A673 (cell line): ENCODE results near the gene KLK4.

Experiments
- EZH2 ChIP-seq: fragments of 200-600 bp; sonication (generic); IDR thresholded peaks from 2 replicates; pipeline ENCODE4 v1.6.1; 2017; ENCODE audit warnings: borderline replicate concordance, low read depth, mild to moderate bottlenecking, mixed read lengths, antibody characterized with exemption, low read length; ENCODE audit not compliant: poor library complexity, severe bottlenecking
- TF ChIP-seq, protein P1 (sequence below): fragments of 300-800, 200-600 bp; sonication (generic); conservative IDR thresholded peaks from 2 replicates; pipeline ENCODE4 v1.5.1; 2017; ENCODE audit warnings: low read depth, mild to moderate bottlenecking, antibody characterized with exemption, low read length, moderate library complexity, mixed read lengths

DNA sequence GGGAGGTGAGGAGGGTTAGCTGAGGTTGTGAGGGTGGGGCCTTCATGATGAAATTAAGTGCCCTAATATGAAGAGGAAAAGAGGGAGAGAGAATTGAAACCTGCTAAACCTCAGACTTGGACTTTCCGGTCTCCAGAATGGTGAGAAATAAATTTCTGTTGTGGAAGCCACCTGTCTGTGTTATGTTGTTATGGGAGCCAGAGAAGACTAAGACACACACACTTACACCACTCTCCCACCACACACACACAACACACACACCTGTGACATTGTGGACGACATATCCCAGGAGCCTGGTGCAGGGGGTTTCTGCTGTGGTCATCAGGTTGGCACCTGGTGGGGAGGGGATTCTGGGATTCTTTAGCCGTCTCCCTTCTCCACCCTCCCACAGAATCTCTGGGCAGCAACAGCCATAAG is 14.0 kb downstream of the KLK4 start:
- TF ChIP-seq, protein P1, sequence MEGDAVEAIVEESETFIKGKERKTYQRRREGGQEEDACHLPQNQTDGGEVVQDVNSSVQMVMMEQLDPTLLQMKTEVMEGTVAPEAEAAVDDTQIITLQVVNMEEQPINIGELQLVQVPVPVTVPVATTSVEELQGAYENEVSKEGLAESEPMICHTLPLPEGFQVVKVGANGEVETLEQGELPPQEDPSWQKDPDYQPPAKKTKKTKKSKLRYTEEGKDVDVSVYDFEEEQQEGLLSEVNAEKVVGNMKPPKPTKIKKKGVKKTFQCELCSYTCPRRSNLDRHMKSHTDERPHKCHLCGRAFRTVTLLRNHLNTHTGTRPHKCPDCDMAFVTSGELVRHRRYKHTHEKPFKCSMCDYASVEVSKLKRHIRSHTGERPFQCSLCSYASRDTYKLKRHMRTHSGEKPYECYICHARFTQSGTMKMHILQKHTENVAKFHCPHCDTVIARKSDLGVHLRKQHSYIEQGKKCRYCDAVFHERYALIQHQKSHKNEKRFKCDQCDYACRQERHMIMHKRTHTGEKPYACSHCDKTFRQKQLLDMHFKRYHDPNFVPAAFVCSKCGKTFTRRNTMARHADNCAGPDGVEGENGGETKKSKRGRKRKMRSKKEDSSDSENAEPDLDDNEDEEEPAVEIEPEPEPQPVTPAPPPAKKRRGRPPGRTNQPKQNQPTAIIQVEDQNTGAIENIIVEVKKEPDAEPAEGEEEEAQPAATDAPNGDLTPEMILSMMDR: no peak
- TF ChIP-seq EZH2: no peak
